Endodermal cell (in vitro differentiated cells): ENCODE measurements around the gene DDT. TPM values are rescaled to one million over a fixed set of nuclear protein-coding genes. Genes with fewer than 3 reads are reported as not detected.
"Not testable (repeated sequence)": the region's sequence is repeated elsewhere in the genome, so short reads cannot be mapped to it uniquely, and the experiment has no call there.

Source experiments
- DNase-seq: peaks from one replicate; pipeline ENCODE4 v3.0.0-alpha.2; 2017
- H3K27ac ChIP-seq: 2 replicates; pipeline ENCODE4 v1.5.1; 2013; ENCODE audit warnings: mild to moderate bottlenecking, low read depth, low read length, moderate library complexity
- H3K27me3 ChIP-seq: 2 replicates; pipeline ENCODE4 v1.6.1; 2013; ENCODE audit warnings: mild to moderate bottlenecking, low read length, moderate library complexity; ENCODE audit not compliant: insufficient read depth, control insufficient read depth, poor library complexity, severe bottlenecking
- H3K36me3 ChIP-seq: 2 replicates; pipeline ENCODE4 v1.7.0; 2013; ENCODE audit warnings: mild to moderate bottlenecking, low read length, moderate library complexity; ENCODE audit not compliant: control insufficient read depth, insufficient read depth
- H3K4me1 ChIP-seq: one replicate; pipeline ENCODE4 v1.7.0; 2013; ENCODE audit warnings: low read length; ENCODE audit not compliant: control insufficient read depth, insufficient read depth
- H3K4me3 ChIP-seq: 2 replicates; pipeline ENCODE4 v1.5.1; 2013; ENCODE audit warnings: mild to moderate bottlenecking, low read length, moderate library complexity
- H3K9ac ChIP-seq: 2 replicates; pipeline ENCODE4 v1.6.1; 2013; ENCODE audit warnings: mild to moderate bottlenecking, low read length, moderate library complexity; ENCODE audit not compliant: poor library complexity, severe bottlenecking; ENCODE audit errors: extremely low read depth
- H3K9me3 ChIP-seq: 2 replicates; pipeline ENCODE4 v1.6.1; 2013; ENCODE audit warnings: mild to moderate bottlenecking, low read length, moderate library complexity; ENCODE audit not compliant: control insufficient read depth
- H3K27ac Mint-ChIP-seq: 2 replicates; pipeline ENCODE4 v1.8.0; 2020; ENCODE audit warnings: mixed read lengths
- H3K27me3 Mint-ChIP-seq: 2 replicates; pipeline ENCODE4 v1.8.0; 2021; ENCODE audit warnings: mild to moderate bottlenecking, mixed read lengths; ENCODE audit not compliant: insufficient read depth
- H3K36me3 Mint-ChIP-seq: 2 replicates; pipeline ENCODE4 v1.8.0; 2020; ENCODE audit warnings: low read depth, mixed read lengths
- H3K4me1 Mint-ChIP-seq: 2 replicates; pipeline ENCODE4 v1.8.0; 2020; ENCODE audit warnings: mixed read lengths
- H3K4me3 Mint-ChIP-seq: 2 replicates; pipeline ENCODE4 v1.8.0; 2020; ENCODE audit warnings: mild to moderate bottlenecking, moderate library complexity, mixed read lengths
- H3K9me3 Mint-ChIP-seq: 2 replicates; pipeline ENCODE4 v1.8.0; 2020; ENCODE audit warnings: mild to moderate bottlenecking, mixed read lengths
- WGBS, 2 experiments: methylation state at CpG; one replicate each; pipeline versions ENCODE4 v1.1.5 to v1.1.7; 2013; ENCODE audit warnings: missing lambda C conversion rate in 2 of 2, mixed read lengths in 1 of 2; ENCODE audit not compliant: insufficient coverage in 1 of 2, insufficient read length in 1 of 2; 5-methylcytosine and 5-hydroxymethylcytosine counted together
- total RNA-seq, 2 donors: library from RNA; stranded (reverse); fragmentation: NEBNext Ultra II Directional in 1 of 2; extraction: Animal tissue kit (Norgen Biotek cat#: 25700) in 1 of 2; gene quantifications; 2 replicates in 1 of 2; 3 replicates in 1 of 2; pipeline ENCODE4 v1.2.1, GENCODE V29; 2021

DDT gene
- total RNA-seq, 2 donors from 2014 or later, result 117 to 164 TPM

GRCh38 chr22:23952794-23953405, 21.3 kb downstream of the DDT start:
- H3K27ac ChIP-seq, H3K27me3 Mint-ChIP-seq, H3K4me3 ChIP-seq, H3K4me1 ChIP-seq, H3K9ac ChIP-seq, H3K4me3 Mint-ChIP-seq, H3K9me3 Mint-ChIP-seq, H3K27me3 ChIP-seq, H3K4me1 Mint-ChIP-seq, H3K36me3 ChIP-seq, H3K36me3 Mint-ChIP-seq, H3K9me3 ChIP-seq, H3K27ac Mint-ChIP-seq: not testable (repeated sequence)
- 66 to 76% methylated on average over 6 to 9 of the region's 11 CpGs for WGBS, 2 experiments
- DNase-seq, result peak; percentile 49

DNA sequence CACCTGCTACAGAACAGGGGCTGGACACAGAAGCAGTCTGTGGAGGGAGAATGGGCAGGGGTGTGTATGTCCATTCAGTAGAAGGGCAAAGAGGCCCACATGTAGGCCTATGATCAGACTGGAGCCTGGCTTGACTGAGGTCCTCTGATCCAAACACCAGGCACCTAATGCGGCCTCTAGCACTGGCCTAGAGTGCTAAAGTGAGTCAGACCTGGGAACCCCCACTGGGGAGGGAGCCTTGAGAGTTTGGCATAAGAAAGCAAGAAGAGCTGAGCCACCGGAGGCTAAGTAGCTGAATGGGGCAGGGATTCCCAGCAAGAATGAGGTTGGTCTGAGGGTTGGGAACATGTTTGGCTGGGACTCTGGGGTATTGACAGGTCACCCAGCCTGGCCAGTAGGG, 22.9 kb downstream of the DDT start:
- WGBS, 2 experiments, result 92 to 100% methylated on average over 1 to 2 of the region's 2 CpGs
- not testable (repeated sequence) for H3K4me3 Mint-ChIP-seq, H3K27me3 ChIP-seq, H3K4me3 ChIP-seq, H3K4me1 ChIP-seq, H3K27me3 Mint-ChIP-seq, H3K36me3 Mint-ChIP-seq, H3K27ac ChIP-seq, H3K9ac ChIP-seq, H3K9me3 Mint-ChIP-seq, H3K27ac Mint-ChIP-seq, H3K9me3 ChIP-seq, H3K36me3 ChIP-seq, H3K4me1 Mint-ChIP-seq
- DNase-seq, result peak; percentile 82

GRCh38 chr22:23949764-23950163, 24.5 kb downstream of the DDT start:
- H3K4me1 ChIP-seq, H3K36me3 ChIP-seq, H3K27ac ChIP-seq, H3K9me3 Mint-ChIP-seq, H3K4me3 Mint-ChIP-seq, H3K9ac ChIP-seq, H3K9me3 ChIP-seq, H3K4me3 ChIP-seq, H3K36me3 Mint-ChIP-seq, H3K27me3 ChIP-seq, H3K4me1 Mint-ChIP-seq, DNase-seq, H3K27me3 Mint-ChIP-seq, H3K27ac Mint-ChIP-seq: not testable (repeated sequence)
- WGBS, 2 experiments, result 89% methylated on average over 12 of the region's 18 CpGs; no CpG with 5 or more reads in 1 of the 2 experiments

DNA sequence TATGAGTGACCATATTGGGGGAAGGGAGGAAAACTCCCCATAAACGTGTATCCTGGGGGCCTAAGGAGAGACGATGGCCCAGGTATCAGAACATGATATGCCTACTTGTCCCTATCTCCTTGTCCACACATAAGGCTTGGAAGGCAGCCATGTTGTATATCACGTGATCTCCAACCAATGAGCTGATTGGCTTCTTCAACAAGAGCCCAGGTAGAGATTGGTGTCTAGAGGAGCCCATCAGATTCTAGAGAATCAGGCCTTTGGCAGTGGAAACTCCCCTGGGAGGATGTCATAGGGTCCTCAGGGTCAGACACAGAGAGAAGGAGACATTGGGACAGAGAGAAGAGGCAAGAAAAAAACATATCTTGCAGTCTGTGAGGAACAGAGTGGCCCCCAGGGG, 26.9 kb downstream of the DDT start:
- H3K9me3 ChIP-seq, H3K9me3 Mint-ChIP-seq: not testable (repeated sequence)
- WGBS, 2 experiments, result 56 to 63% methylated on average over 1 of the region's 3 CpGs

DNA sequence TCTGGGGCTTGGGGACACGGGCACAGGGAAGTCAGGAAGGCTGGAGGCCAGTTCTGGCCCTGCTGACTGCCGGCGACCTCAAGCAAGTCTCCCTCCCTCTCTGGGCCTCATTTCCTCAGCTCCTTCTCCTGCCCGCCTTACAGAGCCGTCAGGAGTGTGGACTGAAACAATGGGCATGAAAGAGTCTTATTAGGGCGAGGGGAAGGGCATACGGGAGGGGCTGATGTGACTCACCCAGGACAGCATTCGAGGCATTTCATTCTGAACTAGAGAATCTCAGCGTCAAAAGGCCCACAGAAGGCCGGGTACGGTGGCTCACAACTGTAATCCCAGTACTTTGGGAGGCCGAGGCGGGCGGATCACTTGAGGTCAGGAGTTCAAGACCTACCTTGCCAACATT, 34.1 kb downstream of the DDT start:
- H3K4me1 ChIP-seq, H3K27ac Mint-ChIP-seq, H3K36me3 ChIP-seq, H3K27me3 Mint-ChIP-seq, H3K27ac ChIP-seq, DNase-seq, H3K9me3 ChIP-seq, H3K9me3 Mint-ChIP-seq, H3K9ac ChIP-seq, H3K36me3 Mint-ChIP-seq, H3K27me3 ChIP-seq, H3K4me1 Mint-ChIP-seq, H3K4me3 Mint-ChIP-seq, H3K4me3 ChIP-seq: not testable (repeated sequence)
- WGBS, 2 experiments, result no CpG with 5 or more reads among the region's 14 CpGs

More for the DNA sequence above, 26.9 kb downstream of the DDT start:
- H3K4me3 Mint-ChIP-seq, DNase-seq, H3K27me3 Mint-ChIP-seq, H3K4me1 ChIP-seq, H3K36me3 Mint-ChIP-seq, H3K9ac ChIP-seq, H3K36me3 ChIP-seq, H3K27me3 ChIP-seq, H3K27ac ChIP-seq, H3K27ac Mint-ChIP-seq, H3K4me1 Mint-ChIP-seq, H3K4me3 ChIP-seq: not testable (repeated sequence)
